CD4-positive, alpha-beta T cell treated with Interleukin-10 for 1 hour (primary cell): ENCODE data around the gene H1-8.
"Not testable (repeated sequence)": the region's sequence is repeated elsewhere in the genome, so short reads cannot be mapped to it uniquely, and the experiment has no call there.

Experiments
- DNase-seq: peaks from one replicate; pipeline ENCODE4 v3.0.0-alpha.2; 2020

Gene H1-8

DNA sequence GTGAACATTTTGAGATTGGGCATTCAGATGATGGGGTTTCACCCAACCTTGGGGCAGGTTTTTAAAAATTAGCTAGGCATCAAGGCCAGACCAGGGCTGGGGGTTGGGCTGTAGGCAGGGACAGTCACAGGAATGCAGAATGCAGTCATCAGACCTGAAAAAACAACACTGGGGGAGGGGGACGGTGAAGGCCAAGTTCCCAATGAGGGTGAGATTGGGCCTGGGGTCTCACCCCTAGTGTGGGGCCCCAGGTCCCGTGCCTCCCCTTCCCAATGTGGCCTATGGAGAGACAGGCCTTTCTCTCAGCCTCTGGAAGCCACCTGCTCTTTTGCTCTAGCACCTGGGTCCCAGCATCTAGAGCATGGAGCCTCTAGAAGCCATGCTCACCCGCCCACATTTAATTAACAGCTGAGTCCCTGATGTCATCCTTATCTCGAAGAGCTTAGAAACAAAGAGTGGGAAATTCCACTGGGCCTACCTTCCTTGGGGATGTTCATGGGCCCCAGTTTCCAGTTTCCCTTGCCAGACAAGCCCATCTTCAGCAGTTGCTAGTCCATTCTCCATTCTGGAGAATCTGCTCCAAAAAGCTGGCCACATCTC, 8.4 kb upstream of the H1-8 start:
- no peak for DNase-seq

- DNase-seq: no peak
Observed at GRCh38 chr3:129535075-129535474, 7.9 kb upstream of the H1-8 start.

DNA sequence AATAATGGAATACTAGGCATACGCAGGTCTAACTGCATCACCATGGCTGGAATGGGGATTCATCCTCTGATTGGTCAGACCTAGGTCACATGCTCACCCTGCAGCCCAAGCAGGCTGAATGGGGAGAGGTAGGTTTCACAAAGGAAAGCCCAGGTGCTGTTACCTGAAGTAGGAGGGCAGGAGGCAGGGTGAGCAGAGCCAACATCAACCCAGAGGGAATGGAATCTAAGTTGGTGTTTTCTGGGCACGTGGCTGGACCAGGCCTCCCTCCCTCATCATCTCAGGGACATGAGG, 6.7 kb upstream of the H1-8 start:
- no peak for DNase-seq

GRCh38 chr3:129536804-129537203, 6.2 kb upstream of the H1-8 start:
- no peak for DNase-seq

DNA sequence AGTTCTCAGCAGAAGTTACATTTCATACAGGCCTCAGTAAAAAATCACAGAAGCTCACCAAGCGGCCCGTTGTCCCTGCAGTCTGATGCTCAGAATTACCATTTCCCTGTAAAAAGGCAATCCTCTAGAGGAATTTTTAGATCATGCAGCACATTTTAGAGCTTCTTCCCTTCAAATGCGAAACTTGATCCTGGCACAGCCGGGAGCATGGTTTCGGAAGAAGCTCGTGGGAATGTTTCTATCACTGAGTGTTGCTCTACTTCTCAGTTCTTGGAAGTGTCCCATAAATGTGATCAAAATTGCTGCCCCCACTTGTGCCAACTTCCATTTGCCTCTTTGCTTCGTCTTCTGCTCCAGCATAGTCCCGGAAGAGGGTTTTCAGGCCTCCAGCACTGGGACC, 3.8 kb upstream of the H1-8 start:
- DNase-seq: no peak

DNA sequence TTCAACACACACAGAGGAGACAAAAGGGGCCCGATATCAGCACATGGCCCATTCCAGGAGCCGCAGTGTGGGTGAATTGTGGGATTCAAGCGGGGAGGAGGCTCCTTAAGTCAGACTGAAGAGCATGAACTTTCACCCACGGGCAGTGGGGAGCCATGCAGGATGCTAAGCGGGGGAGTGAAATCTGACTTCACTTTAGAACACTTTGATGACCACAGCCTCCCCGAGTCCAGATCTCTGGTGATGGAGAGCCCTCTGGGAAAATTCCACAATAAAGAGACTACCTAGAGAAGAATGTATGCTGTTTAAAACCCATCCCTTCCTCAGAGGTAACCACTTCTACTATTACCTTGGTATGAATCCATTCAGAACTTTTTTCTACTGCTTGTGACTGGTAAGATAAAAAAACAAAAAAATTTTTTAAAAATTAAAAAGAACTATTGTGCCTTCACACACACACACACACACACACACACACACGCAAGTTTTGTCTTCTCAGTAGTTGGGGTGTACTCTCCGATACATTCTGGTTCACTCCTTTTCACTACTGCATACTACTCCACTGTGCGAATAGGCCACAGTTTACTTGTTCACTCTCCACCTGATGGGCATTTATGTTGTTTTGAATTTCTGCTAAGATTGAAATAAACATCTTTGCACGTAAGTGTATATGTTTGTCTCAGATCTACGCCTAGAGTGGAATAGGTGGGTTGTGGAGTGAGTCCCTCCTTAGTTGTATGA, 2.0 kb upstream of the H1-8 start:
- DNase-seq: no peak

GRCh38 chr3:129542747-129543146, 228 bp upstream of the H1-8 start:
- no peak for DNase-seq

GRCh38 chr3:129543999-129544398, 1.0 kb downstream of the H1-8 start:
- DNase-seq: no peak

GRCh38 chr3:129545951-129546350, 3.0 kb downstream of the H1-8 start:
- not testable (repeated sequence) for DNase-seq

DNA sequence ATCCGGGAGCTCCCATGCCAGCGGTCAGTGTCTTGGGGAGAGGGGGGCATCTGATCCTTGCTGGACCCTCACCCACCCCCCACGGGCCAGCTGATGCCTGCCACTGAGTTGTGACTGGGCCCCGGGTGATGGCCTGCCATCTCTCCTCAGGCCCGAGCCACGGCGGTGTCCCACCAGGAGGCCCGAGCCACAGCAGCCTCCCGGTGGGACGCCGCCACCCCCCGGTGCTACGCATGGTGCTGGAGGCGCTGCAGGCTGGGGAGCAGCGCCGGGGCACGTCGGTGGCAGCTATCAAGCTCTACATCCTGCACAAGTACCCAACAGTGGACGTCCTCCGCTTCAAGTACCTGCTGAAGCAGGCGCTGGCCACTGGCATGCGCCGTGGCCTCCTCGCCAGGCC, 4.3 kb downstream of the H1-8 start:
- no peak for DNase-seq

DNA sequence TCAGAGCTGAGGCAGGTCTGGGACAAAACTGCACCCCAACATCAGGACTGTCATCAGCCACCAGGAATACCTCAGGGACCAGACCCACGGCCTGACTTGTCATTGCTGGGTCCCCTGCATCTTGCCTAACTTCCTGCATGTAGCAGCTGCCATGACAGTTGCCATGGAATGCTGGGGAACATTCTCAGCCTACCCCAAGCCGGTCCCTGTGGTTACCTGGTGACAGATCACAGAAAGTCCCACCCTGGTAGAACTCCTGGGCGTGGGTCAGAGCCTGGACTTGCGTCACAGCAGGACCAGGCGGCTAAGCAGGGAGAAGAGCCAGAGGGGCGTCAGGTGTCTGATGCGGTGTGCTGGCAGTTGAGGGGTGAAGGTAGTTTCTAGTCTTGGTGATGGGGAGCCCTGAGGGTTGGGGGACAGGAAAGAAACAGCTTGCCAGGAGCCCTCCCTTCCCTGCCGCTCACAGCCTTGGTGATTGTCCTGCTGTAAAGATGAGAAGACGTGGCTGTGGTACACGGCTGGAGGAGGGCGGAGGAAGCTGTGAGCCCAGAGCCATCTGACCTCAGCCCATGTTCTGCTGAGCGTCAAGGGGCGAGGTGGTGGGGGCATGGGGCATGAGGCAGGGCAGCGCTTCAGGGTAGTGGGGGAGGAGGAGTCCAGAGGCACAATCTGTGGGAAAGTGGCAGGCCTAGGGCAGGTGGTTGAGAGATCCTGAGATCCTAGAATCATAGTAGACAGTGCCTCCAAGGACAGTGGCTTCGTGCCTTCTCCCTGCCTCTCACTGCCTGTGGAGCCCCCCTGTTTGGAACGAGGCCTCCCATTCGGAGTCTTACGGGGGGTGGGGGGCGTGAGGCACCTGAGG, 5.4 kb downstream of the H1-8 start:
- no peak for DNase-seq

GRCh38 chr3:129549006-129549800, 6.2 kb downstream of the H1-8 start:
- DNase-seq: no peak

DNA sequence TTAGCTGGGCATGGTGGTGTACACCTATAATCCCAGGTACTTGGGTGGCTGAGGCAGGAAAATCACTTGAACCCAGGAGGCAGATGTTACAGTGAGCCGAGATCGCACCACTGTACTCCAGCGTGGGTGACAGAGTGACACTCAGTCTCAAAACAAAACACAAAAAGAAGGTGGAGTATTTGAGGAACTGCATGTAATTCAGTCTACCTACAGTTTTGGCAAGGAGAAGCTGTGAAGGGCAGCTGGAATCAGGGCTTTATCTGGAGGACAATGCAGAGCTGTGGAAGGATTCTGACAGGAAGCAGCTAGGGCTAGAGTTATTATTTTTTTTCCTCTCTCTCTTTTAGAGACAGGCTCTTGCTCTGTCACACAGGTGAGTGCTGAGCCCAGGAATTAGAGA, 6.8 kb downstream of the H1-8 start:
- no peak for DNase-seq

GRCh38 chr3:129552287-129553050, 9.5 kb downstream of the H1-8 start:
- DNase-seq: no peak

DNA sequence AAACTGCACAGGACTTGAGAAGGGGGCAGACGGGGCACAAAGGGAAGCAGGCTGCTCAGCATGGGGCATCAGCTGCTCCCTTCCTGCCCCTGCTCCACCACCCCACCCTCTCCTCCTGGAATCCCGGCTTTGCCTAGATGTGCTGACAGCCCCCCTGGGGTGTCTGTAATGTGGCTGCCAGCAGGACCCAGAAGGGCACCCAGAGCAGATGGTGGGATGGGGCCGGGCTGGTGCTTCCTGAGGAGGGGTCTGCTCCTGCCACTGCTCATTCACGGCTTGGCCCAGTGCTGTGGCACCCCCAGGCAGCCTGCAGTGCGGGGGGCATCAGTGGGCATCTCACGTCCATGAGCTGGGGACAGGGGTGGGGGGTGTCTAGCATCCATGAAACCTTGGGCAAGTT, 10.2 kb downstream of the H1-8 start:
- DNase-seq: no peak

GRCh38 chr3:129553719-129554118, 10.7 kb downstream of the H1-8 start:
- DNase-seq: peak; percentile 14

GRCh38 chr3:129554356-129555152, 11.6 kb downstream of the H1-8 start:
- no peak for DNase-seq

GRCh38 chr3:129555153-129555550, 12.2 kb downstream of the H1-8 start:
- no peak for DNase-seq

DNA sequence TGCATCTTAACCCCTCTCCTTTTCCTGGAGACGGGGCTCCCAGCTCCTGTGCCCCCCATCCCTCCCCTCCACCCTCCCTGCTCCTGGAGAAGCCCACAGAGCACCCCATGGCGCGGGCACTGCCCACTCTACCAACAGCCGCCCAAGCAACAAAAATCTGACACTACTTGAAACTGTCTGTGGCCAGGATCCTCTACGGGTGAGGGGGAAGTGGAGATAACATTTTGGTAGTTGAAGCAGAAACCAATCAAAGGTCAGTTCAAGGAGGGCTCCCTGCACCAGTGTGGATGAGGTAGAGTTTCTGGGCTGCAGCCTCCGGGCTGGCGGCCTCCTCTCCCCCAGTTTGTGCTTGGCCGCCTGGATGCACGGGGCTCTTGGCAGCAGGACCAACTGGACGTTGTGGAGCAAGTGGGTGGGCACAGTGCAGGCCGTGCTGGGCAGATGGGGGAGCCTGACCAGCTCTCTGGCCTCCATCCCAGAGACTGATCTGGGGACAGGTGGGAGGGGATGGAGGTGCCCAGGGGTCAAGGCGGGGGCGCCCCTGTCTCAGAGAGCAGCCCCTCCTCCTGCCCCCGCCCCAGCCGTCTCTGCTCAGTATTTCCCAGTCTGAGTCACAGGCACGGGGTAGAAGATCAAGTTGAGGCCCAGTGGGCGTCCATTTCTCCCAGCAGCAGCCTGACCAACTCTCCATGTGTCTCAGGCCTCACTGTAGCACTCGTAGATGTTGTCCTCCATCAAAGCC, 12.8 kb downstream of the H1-8 start:
- no peak for DNase-seq

GRCh38 chr3:129556358-129556695, 13.4 kb downstream of the H1-8 start:
- no peak for DNase-seq
